H1 (cell line): ENCODE results near the gene TBC1D24. TPM values are rescaled to one million over a fixed set of nuclear protein-coding genes. Genes with fewer than 3 reads are reported as not detected.

Source experiments
- ASH2L ChIP-seq: fragments of 200-600, 300-600 bp; sonication (generic); IDR thresholded peaks from one replicate; pipeline ENCODE4 v1.7.1; 2017; ENCODE audit warnings: low read length
- ATF3 ChIP-seq: IDR thresholded peaks from 2 replicates; pipeline ENCODE4 v1.6.1; 2011; ENCODE audit warnings: low read depth, mild to moderate bottlenecking, low read length; ENCODE audit not compliant: insufficient read depth
- CBX5 ChIP-seq: fragments of 300-800, 300-1000 bp; sonication (generic); IDR thresholded peaks from 2 replicates; pipeline ENCODE4 v1.7.1; 2016; ENCODE audit warnings: antibody characterized with exemption, low read length, low read depth
- CTBP2 ChIP-seq: IDR thresholded peaks from 2 replicates; pipeline ENCODE4 v1.7.0; 2011; ENCODE audit warnings: borderline replicate concordance, mild to moderate bottlenecking, moderate library complexity, mixed read lengths, low read length; ENCODE audit not compliant: insufficient read depth, insufficient read length
- KDM1A ChIP-seq: fragments of 200-600, 300-600 bp; sonication (generic); IDR thresholded peaks from 2 replicates; pipeline ENCODE4 v1.7.1; 2016; ENCODE audit warnings: mild to moderate bottlenecking, low read length, borderline replicate concordance
- POLR2A ChIP-seq, 2 experiments: IDR thresholded peaks; 1 replicate in 1 of 2; 2 replicates in 1 of 2; pipeline ENCODE4 v1.6.1; 2011; ENCODE audit warnings: low read depth in 2 of 2, low read length in 2 of 2, mild to moderate bottlenecking in 2 of 2; ENCODE audit errors: control extremely low read depth in 1 of 2
- RXRA ChIP-seq: IDR thresholded peaks from 2 replicates; pipeline ENCODE4 v1.6.1; 2011; ENCODE audit warnings: low read depth, mild to moderate bottlenecking, low read length, moderate library complexity; ENCODE audit not compliant: insufficient read depth
- polyA plus RNA-seq, 7 experiments: library from polyadenylated mRNA; depleted of rRNA in 3 of 7; stranded (reverse) in 5 of 7; unstranded in 2 of 7; fragments of >200 nt in 5 of 7; fragments of 200-250 nt in 2 of 7; gene quantifications; 1 replicate in 5 of 7; 2 replicates in 1 of 7; 4 replicates in 1 of 7; pipeline versions ENCODE4 v1.2.1 to v1.2.3, GENCODE V29; 2011 to 2013; ENCODE audit warnings: missing spikeins in 2 of 7, mixed read lengths in 2 of 7
- total RNA-seq: library from RNA; stranded (reverse); fragmentation: NEBNext Ultra II Directional; extraction: Animal tissue kit (Norgen Biotek cat#: 25700); gene quantifications from 2 replicates; pipeline ENCODE4 v1.2.1, GENCODE V29; 2021

Gene TBC1D24
- total and polyA plus RNA-seq, 2 of the 8 experiments (the other 6 are each of a cell fraction or from before 2014, with no cell fraction given) = 8.7 to 21.5 TPM

GRCh38 chr16:2456551-2457153 is 18.3 kb upstream of the TBC1D24 start (continued):
- no peak for TF ChIP-seq KDM1A
- no peak for TF ChIP-seq POLR2A (IDR thresholded peaks at IDR 0.05; ENCODE audit: control extremely low read depth in 1 of 2, low read depth in 2 of 2, low read length in 2 of 2)
- no peak for TF ChIP-seq CTBP2
- TF ChIP-seq ASH2L = no peak
- no peak for TF ChIP-seq RXRA
- no peak for TF ChIP-seq ATF3
- TF ChIP-seq CBX5 = no peak
